HEK293 (cell line): Measurements from ENCODE around the gene CHST8.
A peak's percentile ranks its signal among the peaks of the same experiment; 100 is the strongest.

Experiments
- CTCF ChIA-PET: fragments of 350-600 bp; formaldehyde crosslinking; extraction: SDS; loops from one replicate; lab custom pipeline; 2021; ENCODE audit warnings: antibody characterized with exemption; lab: Yijun Ruan, JAX
- POLR2A ChIA-PET: fragments of 300-600 bp; formaldehyde crosslinking; extraction: SDS; loops from one replicate; lab custom pipeline; 2020; ENCODE audit warnings: antibody characterized with exemption, inconsistent platforms; lab: Yijun Ruan, JAX
- H3K27ac ChIP-seq: fragments of 200-500 bp; sonication (Bioruptor generic); 2 replicates; pipeline ENCODE4 v1.5.1; 2014; ENCODE audit warnings: low read depth, low read length, control low read depth, inconsistent platforms; ENCODE audit errors: extremely low read depth
- H3K36me3 ChIP-seq, 2 experiments: fragments of 200-500 bp in 1 of 2; sonication (Bioruptor generic) in 1 of 2; 1 replicate in 1 of 2; 2 replicates in 1 of 2; pipeline ENCODE4 v1.5.1; 2014 to 2017; ENCODE audit warnings: inconsistent platforms in 2 of 2, low read length in 2 of 2; ENCODE audit not compliant: control insufficient read depth in 2 of 2, insufficient read depth in 1 of 2
- H3K4me1 ChIP-seq: fragments of 200-500 bp; sonication (Bioruptor generic); 2 replicates; pipeline ENCODE4 v1.5.1; 2014; ENCODE audit warnings: mild to moderate bottlenecking, low read length, inconsistent platforms; ENCODE audit not compliant: control insufficient read depth, insufficient read depth
- H3K4me3 ChIP-seq: 2 replicates; pipeline ENCODE4 v1.5.1; 2011; ENCODE audit warnings: low read depth, mild to moderate bottlenecking, control low read depth, low read length, moderate library complexity
- H3K9me3 ChIP-seq: fragments of 200-500 bp; sonication (Bioruptor generic); 2 replicates; pipeline ENCODE4 v1.5.1; 2014; ENCODE audit warnings: low read depth, low read length, inconsistent platforms; ENCODE audit not compliant: control insufficient read depth, insufficient read depth
- CTCF ChIP-seq: fragments of 450-650 bp; formaldehyde crosslinking; IDR thresholded peaks from 2 replicates; pipeline ENCODE4 v1.5.1; 2016; ENCODE audit warnings: missing biosample characterization, missing genetic modification characterization
- GLIS2 ChIP-seq: fragments of 450-650 bp; formaldehyde crosslinking; IDR thresholded peaks from 2 replicates; pipeline ENCODE4 v1.5.1; 2016; ENCODE audit warnings: missing biosample characterization, missing genetic modification characterization
- REPIN1 ChIP-seq: fragments of 450-650 bp; formaldehyde crosslinking; IDR thresholded peaks from 2 replicates; pipeline ENCODE4 v1.5.1; 2017; ENCODE audit warnings: missing biosample characterization, missing genetic modification characterization, low read depth
- TRIM28 ChIP-seq: IDR thresholded peaks from 2 replicates; pipeline ENCODE4 v1.6.1; 2011; ENCODE audit warnings: low read length, control low read depth, borderline replicate concordance
- ZBTB1 ChIP-seq: fragments of 450-650 bp; formaldehyde crosslinking; IDR thresholded peaks from 2 replicates; pipeline ENCODE4 v1.5.1; 2016; ENCODE audit warnings: missing biosample characterization, missing genetic modification characterization
- ZIC2 ChIP-seq: fragments of 450-650 bp; formaldehyde crosslinking; IDR thresholded peaks from 2 replicates; pipeline ENCODE4 v1.5.1; 2016; ENCODE audit warnings: missing biosample characterization, missing genetic modification characterization
- ZNF26 ChIP-seq: fragments of 450-650 bp; formaldehyde crosslinking; IDR thresholded peaks from 2 replicates; pipeline ENCODE4 v1.5.1; 2016; ENCODE audit warnings: missing biosample characterization, missing genetic modification characterization
- ZNF37A ChIP-seq: fragments of 450-650 bp; IDR thresholded peaks from 2 replicates; pipeline ENCODE4 v1.5.1; 2018; ENCODE audit warnings: missing biosample characterization, missing genetic modification characterization
- ZNF391 ChIP-seq: fragments of 450-650 bp; formaldehyde crosslinking; IDR thresholded peaks from 2 replicates; pipeline ENCODE4 v1.5.1; 2016; ENCODE audit warnings: low read depth, missing biosample characterization, missing genetic modification characterization, borderline replicate concordance
- ZNF433 ChIP-seq: fragments of 450-650 bp; formaldehyde crosslinking; IDR thresholded peaks from 2 replicates; pipeline ENCODE4 v1.5.1; 2016; ENCODE audit warnings: missing biosample characterization, missing genetic modification characterization, low read depth
- ZNF48 ChIP-seq: fragments of 450-650 bp; formaldehyde crosslinking; IDR thresholded peaks from 2 replicates; pipeline ENCODE4 v1.5.1; 2016; ENCODE audit warnings: missing biosample characterization, missing genetic modification characterization
- ZNF621 ChIP-seq: fragments of 450-650 bp; formaldehyde crosslinking; IDR thresholded peaks from 2 replicates; pipeline ENCODE4 v1.5.1; 2017; ENCODE audit warnings: missing biosample characterization, missing genetic modification characterization
- ZNF660 ChIP-seq: fragments of 450-650 bp; IDR thresholded peaks from 2 replicates; pipeline ENCODE4 v1.5.1; 2018; ENCODE audit warnings: missing biosample characterization, mild to moderate bottlenecking, missing genetic modification characterization
- ZNF747 ChIP-seq: fragments of 450-650 bp; formaldehyde crosslinking; IDR thresholded peaks from 2 replicates; pipeline ENCODE4 v1.5.1; 2016; ENCODE audit warnings: missing biosample characterization, missing genetic modification characterization
- ZSCAN16 ChIP-seq: fragments of 450-650 bp; formaldehyde crosslinking; IDR thresholded peaks from 2 replicates; pipeline ENCODE4 v1.5.1; 2016; ENCODE audit warnings: missing biosample characterization, missing genetic modification characterization
- ZSCAN23 ChIP-seq: fragments of 450-650 bp; formaldehyde crosslinking; IDR thresholded peaks from 2 replicates; pipeline ENCODE4 v1.5.1; 2016; ENCODE audit warnings: missing biosample characterization, missing genetic modification characterization
- ZSCAN30 ChIP-seq: fragments of 450-650 bp; IDR thresholded peaks from 2 replicates; pipeline ENCODE4 v1.5.1; 2018; ENCODE audit warnings: missing biosample characterization, mild to moderate bottlenecking, missing genetic modification characterization, moderate library complexity

Gene CHST8

GRCh38 chr19:33811246-33811645 lies 189.5 kb downstream of the CHST8 start (continued):
- no peak for TF ChIP-seq CTCF (tag by site-specific recombination)
- TF ChIP-seq ZNF747 (tag by site-specific recombination): no peak
- no peak for TF ChIP-seq ZNF37A (tag by site-specific recombination)
- no peak for TF ChIP-seq ZNF660 (tag by site-specific recombination)
- TF ChIP-seq GLIS2 (tag by site-specific recombination): no peak
- no peak for TF ChIP-seq ZNF391 (tag by site-specific recombination)
- TF ChIP-seq ZSCAN23: no peak
- no peak for TF ChIP-seq ZNF433
- no peak for TF ChIP-seq ZNF48

GRCh38 chr19:33811736-33812387 lies 190.1 kb downstream of the CHST8 start:
- ChIA-PET POLR2A (no interaction called here), CTCF (interaction anchor here (0.6 to 1.5 kb wide), 2 partner anchors 19 to 66 kb away, joined by 3 to 4 read pairs; no protein-coding TSS in a partner anchor)
- Histone ChIP-seq H3K27ac (no peak overlapping the region), H3K9me3 (no peaks in the 10 kb centered on the region), H3K4me1 (peaks cover 6% of the 10 kb centered on the region; the same call in 1 of the 2 replicates), H3K36me3 (peaks cover 54 to 56% of the 10 kb centered on the region in 2 experiments), H3K4me3 (no peak overlapping the region)
- no peak for TF ChIP-seq ZNF26
- TF ChIP-seq ZSCAN30 (tag by site-specific recombination): no peak
- no peak for TF ChIP-seq ZBTB1
- TF ChIP-seq ZSCAN16 (tag by site-specific recombination): no peak
- TF ChIP-seq ZNF621 (tag by site-specific recombination): no peak
- no peak for TF ChIP-seq TRIM28

- Histone ChIP-seq H3K27ac (0 out of 2 replicates have a peak overlapping the region, but pooled peaks have one; percentile 4), H3K36me3 (peaks cover 48 to 50% of the 10 kb centered on the region in 2 experiments), H3K9me3 (no peaks in the 10 kb centered on the region), H3K4me1 (peaks cover 6% of the 10 kb centered on the region; the same call in 1 of the 2 replicates), H3K4me3 (no peak overlapping the region)
- TF ChIP-seq REPIN1 (tag by site-specific recombination) (no peak), ZIC2 (tag by site-specific recombination) (peak; percentile 35; the same call in 1 of the 2 replicates)
- ChIA-PET CTCF (interaction anchor here (1.3 to 1.5 kb wide), 2 partner anchors 35 to 65 kb away, joined by 4 to 5 read pairs; no protein-coding TSS in a partner anchor), POLR2A (interaction anchor here (0.6 kb wide), 1 partner anchor 31 kb away, joined by 5 read pairs; no protein-coding TSS in a partner anchor)
Observed at GRCh38 chr19:33812388-33813330, 190.9 kb downstream of the CHST8 start.
